ENCODE results near the gene KLC1. TPM values are rescaled to one million over a fixed set of nuclear protein-coding genes. Genes with fewer than 3 reads are reported as not detected.

KLC1 gene
- total RNA-seq, 4 donors from 2014 or later = 214 to 500 (median 268) TPM

DNA sequence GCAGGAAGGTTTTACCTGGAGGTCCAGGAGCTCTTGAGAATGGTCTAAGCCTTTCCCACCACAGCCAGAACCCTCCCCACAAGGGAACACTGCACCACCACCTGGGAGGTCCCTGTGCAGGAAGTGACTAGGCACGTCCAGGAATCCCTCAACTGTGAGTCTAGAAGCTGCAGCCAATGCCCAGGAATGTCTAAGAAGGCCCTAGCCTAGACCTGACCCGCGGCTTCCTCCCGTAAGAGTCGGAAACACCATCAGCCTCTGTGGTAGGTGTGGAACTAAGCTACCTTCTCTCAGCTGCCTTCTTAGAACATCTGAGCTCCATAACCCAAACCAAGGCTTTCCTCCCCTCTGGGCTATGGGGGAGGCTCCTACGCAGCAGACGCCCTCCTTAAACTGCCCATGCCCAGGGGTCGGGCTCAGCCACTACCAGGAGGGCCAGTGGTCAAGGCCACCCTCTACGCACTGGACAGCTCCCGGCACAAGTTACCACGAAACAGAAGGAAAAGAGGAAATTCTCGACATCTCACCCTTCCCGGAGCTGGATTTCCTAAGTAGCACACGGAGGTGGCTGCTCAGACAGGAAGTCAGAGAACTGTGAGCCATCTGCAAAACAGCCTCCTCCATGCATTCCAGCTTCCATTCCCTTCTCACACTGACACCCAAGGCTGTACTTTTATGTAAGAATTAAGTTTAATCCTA lies 112.1 kb downstream of the KLC1 start:
- TF ChIP-seq CTCF (IDR thresholded peaks at IDR 0.05) (no peak), POLR2A (IDR thresholded peaks at IDR 0.05) (no peak)
- WGBS, 2 donors = 73 to 82% methylated on average over 9 to 14 of the region's 14 CpGs
- DNase-seq (ENCODE audit: low spot score in 2 of 2) = peak in 1 of 2 donors; percentile 68
- intact Hi-C loops (cut with DNase I; ENCODE audit: low total_unique reads) = no loop called here
- H3K4me3 ChIP-seq (ENCODE audit: low read depth, poor library complexity, severe bottlenecking) = no peak overlapping the region

- WGBS, 2 donors = 81 to 83% methylated on average over 9 of the region's 9 CpGs
- peak in 1 of 2 donors; percentile 81 for DNase-seq (ENCODE audit: low spot score in 2 of 2)
- intact Hi-C loops (cut with DNase I; ENCODE audit: low total_unique reads) = no loop called here
- H3K4me3 ChIP-seq (ENCODE audit: low read depth, poor library complexity, severe bottlenecking) = no peak overlapping the region
- TF ChIP-seq POLR2A (IDR thresholded peaks at IDR 0.05) = no peak
- TF ChIP-seq CTCF (IDR thresholded peaks at IDR 0.05) = no peak
Observed at GRCh38 chr14:103741876-103742275, 112.9 kb downstream of the KLC1 start.

- 85 to 89% methylated on average over 14 of the region's 14 CpGs for WGBS, 2 donors
- no peak overlapping the region for H3K4me3 ChIP-seq (ENCODE audit: low read depth, poor library complexity, severe bottlenecking)
- DNase-seq (ENCODE audit: low spot score in 2 of 2) = peak in 1 of 2 donors; percentile 80
- intact Hi-C loops (cut with DNase I; ENCODE audit: low total_unique reads) = no loop called here
- TF ChIP-seq POLR2A (IDR thresholded peaks at IDR 0.05) (no peak), CTCF (IDR thresholded peaks at IDR 0.05) (no peak)
Observed at GRCh38 chr14:103742499-103743255, 113.7 kb downstream of the KLC1 start.

DNA sequence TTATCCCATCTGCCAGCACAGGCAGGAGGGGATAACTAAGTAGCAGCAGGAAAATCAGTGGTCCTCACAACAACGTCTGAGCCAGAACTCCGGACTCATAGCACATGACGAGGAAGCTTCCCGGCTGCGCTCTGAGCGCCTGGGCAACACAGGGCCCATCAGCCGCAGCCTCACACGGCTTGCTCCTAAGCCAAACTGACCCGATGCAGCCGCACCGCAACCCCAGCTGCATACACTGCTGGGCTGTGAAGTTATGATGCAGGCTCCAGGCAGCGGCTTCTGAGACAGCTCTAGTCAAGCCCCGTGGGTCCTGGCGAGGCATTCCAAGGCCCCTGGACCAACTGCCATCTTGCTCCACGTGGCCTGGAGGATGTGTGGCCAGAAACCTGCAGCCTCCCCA lies 114.7 kb downstream of the KLC1 start:
- intact Hi-C loops (cut with DNase I; ENCODE audit: low total_unique reads) = no loop called here
- no peak overlapping the region for H3K4me3 ChIP-seq (ENCODE audit: low read depth, poor library complexity, severe bottlenecking)
- 85 to 86% methylated on average over 12 to 15 of the region's 15 CpGs for WGBS, 2 donors
- peak in 1 of 2 donors; percentile 82 for DNase-seq (ENCODE audit: low spot score in 2 of 2)
- TF ChIP-seq POLR2A (IDR thresholded peaks at IDR 0.05) (no peak), CTCF (IDR thresholded peaks at IDR 0.05) (no peak)

DNA sequence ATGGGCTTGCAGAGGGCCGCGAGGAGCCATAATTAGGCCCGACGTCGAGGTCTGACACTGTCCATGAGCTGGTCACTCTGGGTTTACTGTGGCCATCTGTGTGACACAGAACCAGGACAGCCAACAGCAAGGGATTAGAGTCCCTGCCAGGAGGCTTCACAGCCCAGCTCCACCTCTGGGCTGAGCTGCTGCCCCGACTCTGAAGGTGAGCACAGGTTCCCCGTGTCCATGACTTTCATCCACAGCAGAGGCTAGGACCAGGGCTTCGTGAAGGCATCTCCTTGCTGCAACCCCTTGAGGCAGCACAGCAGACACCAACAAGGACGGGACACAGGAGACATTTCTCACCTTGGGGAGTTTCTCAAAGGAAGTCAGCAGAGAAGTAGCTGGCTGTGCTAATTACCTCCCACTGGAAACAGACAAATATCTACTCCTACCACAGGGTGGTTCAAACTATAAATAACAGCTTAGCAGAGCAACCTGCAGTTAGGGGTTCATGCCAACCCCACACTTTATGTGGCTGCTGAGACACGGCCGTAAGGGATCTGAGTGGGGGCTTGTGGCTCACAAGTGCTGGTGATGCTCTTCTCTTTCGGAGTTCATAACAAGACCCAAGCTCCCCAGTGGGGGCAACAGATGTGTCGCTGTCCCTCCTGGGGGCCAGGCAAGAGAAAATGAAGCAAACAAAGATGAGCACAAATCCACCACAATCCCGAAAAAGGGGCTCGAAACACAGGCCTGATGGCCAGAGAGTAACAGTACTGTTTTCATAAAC lies 115.8 kb downstream of the KLC1 start:
- no peak for TF ChIP-seq POLR2A (IDR thresholded peaks at IDR 0.05)
- TF ChIP-seq CTCF (IDR thresholded peaks at IDR 0.05) = no peak
- peak in 1 of 2 donors; percentile 77 for DNase-seq (ENCODE audit: low spot score in 2 of 2)
- 82 to 86% methylated on average over 15 of the region's 15 CpGs for WGBS, 2 donors
- intact Hi-C loops (cut with DNase I; ENCODE audit: low total_unique reads) = no loop called here
- no peak overlapping the region for H3K4me3 ChIP-seq (ENCODE audit: low read depth, poor library complexity, severe bottlenecking)
